SK-N-SH (cell line): ENCODE data around the gene WRNIP1.

Experiments
- CTCF ChIP-seq: fragments of 200-600 bp; sonication (generic); IDR thresholded peaks from 2 replicates; pipeline ENCODE4 v1.6.1; 2017; ENCODE audit warnings: antibody characterized with exemption, mild to moderate bottlenecking, moderate library complexity
- EZH2phosphoT487 ChIP-seq: fragments of 200-600 bp; sonication (generic); IDR thresholded peaks from 2 replicates; pipeline ENCODE4 v1.6.1; 2017; ENCODE audit warnings: low read depth, mixed run types, mild to moderate bottlenecking, antibody characterized with exemption, moderate library complexity, borderline replicate concordance
- IRF3 ChIP-seq: fragments of 150-350 bp; IDR thresholded peaks from 2 replicates; pipeline ENCODE4 v1.6.1; 2016; ENCODE audit warnings: mild to moderate bottlenecking, low read depth, low read length
- MAX ChIP-seq: IDR thresholded peaks from 2 replicates; pipeline ENCODE4 v1.4.0; 2012; ENCODE audit warnings: low read depth
- RCOR1 ChIP-seq: fragments of 150-350 bp; IDR thresholded peaks from 2 replicates; pipeline ENCODE4 v1.6.1; 2017; ENCODE audit warnings: antibody characterized with exemption, low read length
- REST ChIP-seq: IDR thresholded peaks from 2 replicates; pipeline ENCODE4 v1.6.1; 2012; ENCODE audit warnings: mild to moderate bottlenecking, low read depth, low read length, moderate library complexity
- RFX5 ChIP-seq: IDR thresholded peaks from 2 replicates; pipeline ENCODE4 v1.6.1; 2012; ENCODE audit warnings: mild to moderate bottlenecking, improper control_type of control experiment, low read length
- SIN3A ChIP-seq: IDR thresholded peaks from 2 replicates; pipeline ENCODE4 v1.6.1; 2012; ENCODE audit warnings: low read depth, mild to moderate bottlenecking, low read length, moderate library complexity, borderline replicate concordance
- SMC3 ChIP-seq: IDR thresholded peaks from 2 replicates; pipeline ENCODE4 v1.6.1; 2012; ENCODE audit warnings: low read depth, low read length, improper control_type of control experiment
- TAF1 ChIP-seq: IDR thresholded peaks from 2 replicates; pipeline ENCODE4 v1.6.1; 2012; ENCODE audit warnings: low read depth, mild to moderate bottlenecking, low read length, moderate library complexity, borderline replicate concordance
- YY1 ChIP-seq: IDR thresholded peaks from 2 replicates; pipeline ENCODE4 v1.4.0; 2012; ENCODE audit warnings: low read depth, mild to moderate bottlenecking
- ZBTB33 ChIP-seq: IDR thresholded peaks from 2 replicates; pipeline ENCODE4 v1.4.0; 2012; ENCODE audit warnings: low read depth, borderline replicate concordance

GRCh38 chr6:2827142-2827541, 61.9 kb downstream of the WRNIP1 start:
- TF ChIP-seq IRF3 = no peak
- no peak for TF ChIP-seq CTCF
- no peak for TF ChIP-seq SIN3A
- TF ChIP-seq MAX = no peak
- TF ChIP-seq REST = no peak
- no peak for TF ChIP-seq SMC3
- TF ChIP-seq YY1 = no peak
- no peak for TF ChIP-seq RFX5
- TF ChIP-seq EZH2phosphoT487 = no peak
- no peak for TF ChIP-seq RCOR1
- no peak for TF ChIP-seq ZBTB33
- no peak for TF ChIP-seq TAF1
